Fibroblast of mammary gland (primary cell): ENCODE measurements around the gene DHH.

Experiments
- DNase-seq: peaks from one replicate; pipeline ENCODE4 v3.0.0-alpha.2; 2010; ENCODE audit warnings: low read depth
- H3K4me3 ChIP-seq: 2 replicates; pipeline ENCODE4 v1.5.1; 2011; ENCODE audit warnings: low read depth, mild to moderate bottlenecking, low read length, moderate library complexity; ENCODE audit not compliant: control insufficient read depth
- CTCF ChIP-seq: conservative IDR thresholded peaks from 2 replicates; pipeline ENCODE4 v1.5.1; 2011; ENCODE audit warnings: low read depth, low read length, inconsistent platforms; ENCODE audit not compliant: control insufficient read depth, insufficient read depth

The DHH gene

DNA sequence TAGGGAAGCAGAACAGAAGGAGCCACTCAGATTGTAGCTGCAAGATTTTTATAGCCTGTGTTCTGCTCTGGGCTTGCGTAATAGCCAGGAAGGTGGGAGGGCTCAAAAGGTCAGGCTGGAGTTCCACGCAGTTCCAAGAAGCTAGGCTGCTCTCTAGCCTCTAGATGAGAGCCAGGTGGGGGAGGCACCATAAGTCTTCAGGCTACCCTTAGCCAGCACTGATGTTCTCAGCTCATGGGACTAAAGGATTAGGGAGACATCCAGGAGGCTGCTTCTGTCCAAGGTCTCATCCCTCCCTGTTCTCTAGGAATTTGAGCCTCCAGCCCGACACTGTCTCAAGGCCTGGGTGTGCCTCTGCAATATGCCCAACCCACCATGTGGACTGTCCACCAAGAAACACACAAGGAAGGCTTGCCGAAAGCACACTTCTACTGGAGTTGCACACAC is 14.4 kb upstream of the DHH start:
- no peak for TF ChIP-seq CTCF
- peak overlapping the region; percentile 82 for H3K4me3 ChIP-seq
- peak; percentile 57 for DNase-seq

DNA sequence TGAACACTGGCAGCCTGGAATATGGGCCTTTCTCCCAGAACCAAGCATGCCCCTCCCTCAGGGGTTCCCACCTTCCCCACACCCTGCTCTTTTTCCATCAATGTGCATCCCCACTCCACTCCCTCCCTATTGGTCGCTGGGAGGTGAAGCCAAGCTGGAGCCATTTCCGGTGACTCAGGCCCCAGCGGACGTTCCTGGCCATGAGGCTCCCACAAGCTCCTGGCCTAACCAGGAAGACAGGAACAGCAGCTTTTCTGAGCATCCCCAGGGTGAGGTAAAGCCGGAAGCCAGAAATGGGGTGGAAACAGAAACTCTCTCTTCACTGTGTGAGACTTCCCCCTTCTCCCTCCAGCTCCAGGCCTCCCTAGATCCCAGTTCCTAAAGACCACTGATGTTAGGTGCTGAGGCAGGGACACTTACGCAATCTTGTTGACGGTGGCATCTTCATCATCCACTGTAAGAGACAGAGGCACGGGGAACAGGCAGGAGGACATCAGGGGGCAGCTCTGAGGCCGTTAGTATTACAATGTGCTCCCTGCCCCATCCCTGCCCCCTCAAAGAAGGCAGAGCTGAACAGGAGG is 11.0 kb upstream of the DHH start:
- H3K4me3 ChIP-seq = no peak overlapping the region
- DNase-seq = peak; percentile 69
- TF ChIP-seq CTCF = no peak

DNA sequence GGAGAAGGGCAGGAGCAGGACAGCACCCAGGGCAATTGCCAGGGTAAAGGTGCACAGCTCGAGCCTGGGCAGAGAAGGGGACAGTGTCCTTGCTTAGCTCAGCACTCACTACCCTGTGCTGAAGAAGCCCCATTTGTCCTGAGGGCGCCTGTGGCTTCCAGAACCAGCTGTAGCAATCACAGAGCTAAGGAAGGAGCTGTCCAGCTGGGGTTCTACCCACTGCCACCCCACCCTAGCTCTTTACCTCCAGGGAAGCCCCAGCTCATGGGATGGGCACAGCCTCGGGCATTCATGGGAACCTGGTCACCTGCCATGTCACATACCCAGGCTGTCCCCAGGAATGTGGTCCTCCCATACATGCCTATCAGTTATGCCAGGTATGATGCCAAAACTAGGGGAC is 10.2 kb upstream of the DHH start:
- H3K4me3 ChIP-seq = no peak overlapping the region
- TF ChIP-seq CTCF = no peak
- no peak for DNase-seq

DNA sequence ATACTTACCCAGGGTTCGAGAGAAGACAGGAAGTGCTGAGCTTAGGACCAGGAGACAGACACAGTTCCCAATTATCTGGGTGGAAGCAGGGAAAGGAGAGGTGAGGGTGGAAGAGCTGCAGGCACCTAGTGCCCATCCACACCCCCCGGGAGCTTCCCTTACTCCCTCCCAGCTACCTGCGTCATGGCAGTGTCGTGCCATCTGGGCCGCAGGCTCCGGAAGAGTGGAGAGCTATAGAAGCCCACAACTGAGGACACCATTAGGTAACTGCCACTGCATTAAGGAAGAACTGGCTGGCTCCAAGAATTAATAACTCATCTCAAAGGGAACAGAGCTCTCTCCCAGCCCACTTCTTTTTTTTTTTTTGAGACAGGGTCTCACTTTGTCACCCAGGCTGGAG is 5.8 kb upstream of the DHH start:
- TF ChIP-seq CTCF = no peak
- H3K4me3 ChIP-seq = no peak overlapping the region
- DNase-seq = no peak

DNA sequence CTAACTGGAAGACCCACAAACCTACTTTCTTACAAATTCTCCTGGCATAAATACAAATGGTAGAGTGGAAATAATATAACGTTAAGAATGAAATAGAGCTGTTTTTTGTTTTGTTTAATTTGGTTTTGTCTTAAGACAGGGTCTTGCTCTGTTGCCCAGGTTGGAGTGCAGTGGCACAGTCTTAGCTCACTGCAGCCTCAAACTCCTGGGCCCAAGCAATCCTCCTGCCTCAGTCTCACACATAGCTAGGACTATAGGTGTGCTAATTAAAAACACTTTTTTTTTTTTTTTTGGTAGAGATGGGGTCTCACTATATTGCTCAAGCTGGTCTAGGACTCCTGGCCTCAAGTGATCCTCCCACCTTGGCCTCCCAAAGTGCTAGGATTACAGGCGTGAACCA is 4.1 kb upstream of the DHH start:
- no peak for DNase-seq
- H3K4me3 ChIP-seq = no peak overlapping the region

GRCh38 chr12:49098035-49098451 is 3.4 kb upstream of the DHH start:
- DNase-seq = peak; percentile 47
- no peak overlapping the region for H3K4me3 ChIP-seq
- peak; percentile 81 for TF ChIP-seq CTCF

More for the DNA sequence above, 4.1 kb upstream of the DHH start:
- TF ChIP-seq CTCF = no peak

DNA sequence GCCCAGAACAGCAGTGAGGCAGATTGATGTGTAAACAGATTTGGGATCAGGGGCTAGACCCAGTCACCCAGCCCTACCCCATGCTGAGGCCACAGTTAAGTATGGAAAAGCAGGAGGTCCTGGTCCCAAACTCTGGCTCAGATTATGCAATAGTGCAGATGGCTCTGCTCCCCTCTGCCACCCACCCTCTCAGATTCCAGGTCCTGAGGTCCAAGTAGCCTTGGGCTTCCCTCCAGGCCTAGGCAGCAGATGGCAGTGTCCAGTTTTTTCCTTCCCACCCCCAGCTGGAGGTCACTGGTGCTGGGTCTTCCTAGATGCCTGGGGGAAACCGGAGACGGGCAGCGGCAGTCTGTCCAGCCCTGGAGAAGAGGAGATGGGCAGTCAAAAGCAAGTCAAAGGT is 2.8 kb upstream of the DHH start:
- H3K4me3 ChIP-seq = no peak overlapping the region
- no peak for TF ChIP-seq CTCF
- DNase-seq = no peak
